NCI-H187 (cell line): ENCODE results near the gene SENP2.
"Not testable (repeated sequence)": the region's sequence is repeated elsewhere in the genome, so short reads cannot be mapped to it uniquely, and the experiment has no call there.

Experiments
- DNase-seq, 2 experiments: peaks; one replicate each; lab custom pipeline; 2025; lab: John Stamatoyannopoulos, UW

The SENP2 gene

GRCh38 chr3:185586686-185587039 lies 568 bp downstream of the SENP2 start:
- peak in 1 of 2 experiments; percentile 52 for DNase-seq

DNA sequence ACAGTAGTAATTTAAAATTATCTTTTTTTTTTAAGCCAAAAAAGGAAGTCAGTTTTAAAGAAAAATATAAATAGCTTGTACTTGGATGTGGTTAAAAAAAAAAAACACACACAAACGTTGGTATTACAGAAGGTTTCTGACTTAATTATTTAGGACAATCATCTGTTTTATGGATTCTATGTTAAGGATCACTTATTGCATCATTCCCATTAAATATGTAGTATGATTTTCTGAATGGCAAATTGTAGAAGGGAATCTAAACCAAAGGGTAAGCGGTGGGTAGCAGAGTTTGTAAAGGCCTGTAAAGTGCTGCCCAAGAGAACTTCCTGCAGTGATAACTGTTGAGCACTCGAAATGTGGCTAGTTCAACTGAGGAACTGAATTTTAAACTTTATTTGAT lies 8.0 kb downstream of the SENP2 start:
- no peak for DNase-seq

GRCh38 chr3:185595526-185595925 lies 9.4 kb downstream of the SENP2 start:
- DNase-seq, result no peak

GRCh38 chr3:185605566-185605965 lies 19.5 kb downstream of the SENP2 start:
- DNase-seq, result no peak

- no peak for DNase-seq
Measured at GRCh38 chr3:185606196-185606595, 20.1 kb downstream of the SENP2 start.

DNA sequence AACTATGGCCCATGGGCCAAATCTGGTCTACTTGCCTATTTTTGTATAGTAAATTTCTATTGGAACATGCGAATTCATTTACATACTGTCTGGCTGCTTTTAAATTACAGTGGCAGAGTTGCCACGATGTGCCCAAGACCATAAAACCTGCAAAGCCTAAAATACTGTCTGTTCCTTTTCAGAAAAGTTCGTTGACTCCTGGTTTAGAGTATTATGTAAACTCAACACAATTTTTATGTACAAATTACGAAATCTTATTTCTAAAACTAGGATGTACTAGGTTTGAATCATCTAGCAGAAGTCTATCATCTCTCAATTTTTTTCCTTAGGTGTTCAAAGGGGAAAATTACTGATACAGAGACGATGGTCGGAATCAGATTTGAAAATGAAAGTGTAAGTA lies 26.9 kb downstream of the SENP2 start:
- DNase-seq, result no peak

DNA sequence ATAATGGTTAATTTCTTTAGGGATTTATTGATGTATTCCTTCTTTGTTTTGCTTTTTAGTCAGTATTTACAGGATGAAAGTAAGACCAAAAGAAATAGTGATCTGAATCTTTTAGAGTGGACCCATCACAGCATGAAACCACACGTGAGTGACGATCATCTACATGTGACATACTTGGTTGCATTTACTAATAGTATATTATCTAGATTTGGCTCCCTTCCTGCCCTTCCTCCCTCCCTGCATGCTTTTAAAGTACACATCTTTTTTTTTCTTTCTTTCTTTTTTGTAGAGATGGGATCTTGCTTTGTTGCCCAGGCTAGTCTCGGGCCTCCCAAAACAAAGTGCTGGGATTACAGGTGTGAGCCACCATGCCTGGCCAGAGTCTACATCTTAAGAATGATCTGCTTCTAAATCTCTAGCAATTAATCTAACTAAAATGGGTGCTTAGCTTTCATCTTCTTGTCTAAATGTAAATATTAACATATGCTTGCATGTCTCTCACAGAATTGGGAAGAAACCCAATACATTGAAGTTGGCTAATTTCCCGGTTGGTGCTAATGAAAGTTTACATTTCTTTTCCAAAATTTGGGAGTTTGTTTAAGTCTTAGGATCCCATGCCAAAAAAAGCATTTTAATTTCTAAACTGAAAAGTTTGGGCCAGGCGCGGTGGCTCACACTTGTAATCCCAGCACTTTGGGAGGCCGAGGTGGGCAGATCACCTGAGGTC lies 38.0 kb downstream of the SENP2 start:
- no peak for DNase-seq

- DNase-seq, result no peak
Measured at GRCh38 chr3:185625784-185626183, 39.7 kb downstream of the SENP2 start.

GRCh38 chr3:185629554-185630181 lies 43.6 kb downstream of the SENP2 start:
- DNase-seq, result no peak

GRCh38 chr3:185630182-185630622 lies 44.1 kb downstream of the SENP2 start:
- no peak for DNase-seq

- DNase-seq, result no peak
Measured at GRCh38 chr3:185631108-185631507, 45.0 kb downstream of the SENP2 start.

DNA sequence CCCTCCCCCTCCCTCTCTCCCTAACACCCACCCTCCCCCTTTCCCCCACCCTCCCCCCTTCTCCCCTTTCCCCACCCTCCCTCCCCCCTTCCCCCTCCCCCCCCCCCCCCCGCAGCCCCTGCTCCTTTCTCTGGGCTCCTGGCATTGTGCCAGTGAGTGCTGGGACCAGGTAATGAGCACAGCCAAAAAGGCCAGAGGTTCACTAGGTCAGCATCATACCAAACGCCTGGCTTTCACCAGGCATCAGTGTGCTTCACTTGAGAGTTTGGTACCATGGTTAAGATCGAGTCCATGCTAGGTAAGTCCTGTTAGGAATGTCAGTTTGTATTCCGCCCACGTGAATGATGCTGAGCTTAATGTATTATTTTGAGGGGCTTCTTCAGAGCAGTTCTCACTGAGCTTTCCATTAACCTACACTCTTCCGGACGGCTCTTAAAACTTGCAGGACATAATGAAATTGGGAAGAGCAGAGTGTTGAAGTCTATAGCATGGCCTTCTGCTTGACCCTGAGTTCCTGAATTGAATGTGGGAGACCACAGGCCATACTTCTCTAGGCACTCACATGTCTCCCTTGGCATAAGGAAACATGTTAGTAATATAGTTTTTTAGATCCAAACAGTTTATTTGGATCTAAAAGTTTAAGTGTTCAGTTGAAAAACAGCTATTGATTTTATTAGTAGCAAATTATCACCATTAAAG lies 45.6 kb downstream of the SENP2 start:
- no peak for DNase-seq

DNA sequence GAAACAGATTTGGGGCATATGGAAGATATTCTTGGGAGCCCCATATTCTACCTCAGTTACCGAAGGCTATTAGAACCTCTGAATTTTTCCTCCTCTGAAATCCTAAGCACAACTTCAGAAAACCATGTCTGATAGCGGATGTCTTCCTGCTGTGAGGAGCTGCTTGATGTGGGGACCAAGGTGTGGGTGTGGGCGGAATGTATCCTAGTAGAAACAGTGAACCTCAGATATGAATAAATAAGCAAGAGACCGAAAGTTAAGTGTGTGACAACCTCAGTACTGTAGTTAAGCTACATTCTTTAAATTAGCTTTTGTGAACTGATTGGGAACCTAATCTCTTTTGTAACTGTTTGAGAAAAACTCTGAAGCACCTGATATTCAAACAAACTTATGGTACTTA lies 46.9 kb downstream of the SENP2 start:
- no peak for DNase-seq

GRCh38 chr3:185637388-185637787 lies 51.3 kb downstream of the SENP2 start:
- no peak for DNase-seq

DNA sequence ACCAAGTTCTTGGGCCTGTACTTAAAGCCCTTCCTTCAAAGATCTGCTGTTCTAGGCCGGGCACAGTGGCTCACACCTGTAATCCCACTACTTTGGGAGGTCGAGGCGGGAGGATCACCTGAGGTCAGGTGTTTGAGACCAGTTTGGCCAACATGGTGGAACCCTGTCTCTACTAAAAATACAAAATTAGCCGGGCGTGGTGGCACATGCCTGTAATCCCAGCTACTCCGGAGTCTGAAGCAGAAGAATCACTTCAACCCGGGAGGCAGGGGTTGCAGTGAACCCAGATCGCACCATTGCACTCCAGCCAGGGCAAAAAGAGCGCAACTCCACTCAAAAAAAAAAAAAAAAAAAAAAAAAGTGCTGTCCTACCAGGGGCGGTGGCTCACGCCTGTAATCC lies 52.6 kb downstream of the SENP2 start:
- DNase-seq, result not testable (repeated sequence)

GRCh38 chr3:185639632-185640206 lies 53.6 kb downstream of the SENP2 start:
- no peak for DNase-seq

GRCh38 chr3:185640308-185640707 lies 54.2 kb downstream of the SENP2 start:
- no peak for DNase-seq

DNA sequence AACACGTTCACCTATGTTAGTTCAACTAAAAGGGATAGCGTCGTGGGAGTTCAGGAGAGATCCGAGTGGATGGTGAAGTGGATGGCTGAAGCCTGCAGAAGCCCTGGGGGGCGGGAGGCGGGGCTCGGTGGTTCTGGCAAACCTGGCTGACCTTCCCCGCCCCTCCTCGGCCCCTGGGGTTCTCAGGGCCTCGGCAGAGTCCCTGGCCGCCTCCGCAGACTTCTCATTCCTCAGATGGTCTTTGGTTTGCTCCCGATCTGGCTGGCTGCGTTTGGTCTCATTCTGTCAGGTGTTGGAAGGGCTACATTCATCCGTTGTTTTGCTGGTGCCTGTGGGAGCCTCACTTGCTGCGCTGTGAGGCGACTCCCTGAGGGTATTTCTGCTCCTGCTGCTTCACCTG lies 59.1 kb downstream of the SENP2 start:
- DNase-seq, result not testable (repeated sequence)

DNA sequence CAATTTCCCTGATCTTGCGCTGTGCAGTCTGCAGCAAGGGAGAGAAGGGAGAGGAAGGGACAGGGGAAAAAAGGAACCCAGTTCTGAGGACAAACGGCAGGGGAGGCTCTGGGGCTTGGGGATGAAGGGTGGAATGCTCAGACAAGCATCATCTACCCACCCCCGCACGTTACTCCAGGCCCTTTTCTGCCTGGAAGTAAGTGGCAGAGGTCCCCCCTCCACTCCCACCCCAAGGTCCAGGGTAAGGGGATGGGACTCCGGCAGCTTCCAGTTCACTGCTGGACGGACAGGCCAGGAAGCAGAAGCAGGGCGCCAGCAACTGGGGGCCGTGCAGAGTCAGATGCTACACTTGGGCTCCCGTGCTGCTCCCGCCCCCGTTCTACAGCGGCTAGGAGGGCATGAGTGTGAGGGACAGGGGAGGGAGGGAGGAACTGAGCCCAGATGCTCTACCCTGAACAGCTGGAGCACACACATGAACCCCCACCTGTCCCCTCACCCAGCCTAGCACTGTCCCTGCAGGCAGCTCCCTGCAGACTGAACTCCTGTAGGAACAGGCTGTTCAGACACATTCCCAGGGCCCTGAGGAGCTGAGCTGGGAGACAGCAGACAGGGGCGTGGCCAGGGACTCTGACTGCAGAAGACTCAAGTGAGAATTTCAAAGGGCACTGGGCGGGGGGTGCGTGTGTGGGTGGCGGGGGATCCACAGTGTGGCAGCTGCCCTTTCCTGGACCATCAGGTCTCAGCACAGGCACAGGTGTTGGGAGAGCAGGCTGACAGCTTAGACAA lies 59.7 kb downstream of the SENP2 start:
- no peak for DNase-seq

DNA sequence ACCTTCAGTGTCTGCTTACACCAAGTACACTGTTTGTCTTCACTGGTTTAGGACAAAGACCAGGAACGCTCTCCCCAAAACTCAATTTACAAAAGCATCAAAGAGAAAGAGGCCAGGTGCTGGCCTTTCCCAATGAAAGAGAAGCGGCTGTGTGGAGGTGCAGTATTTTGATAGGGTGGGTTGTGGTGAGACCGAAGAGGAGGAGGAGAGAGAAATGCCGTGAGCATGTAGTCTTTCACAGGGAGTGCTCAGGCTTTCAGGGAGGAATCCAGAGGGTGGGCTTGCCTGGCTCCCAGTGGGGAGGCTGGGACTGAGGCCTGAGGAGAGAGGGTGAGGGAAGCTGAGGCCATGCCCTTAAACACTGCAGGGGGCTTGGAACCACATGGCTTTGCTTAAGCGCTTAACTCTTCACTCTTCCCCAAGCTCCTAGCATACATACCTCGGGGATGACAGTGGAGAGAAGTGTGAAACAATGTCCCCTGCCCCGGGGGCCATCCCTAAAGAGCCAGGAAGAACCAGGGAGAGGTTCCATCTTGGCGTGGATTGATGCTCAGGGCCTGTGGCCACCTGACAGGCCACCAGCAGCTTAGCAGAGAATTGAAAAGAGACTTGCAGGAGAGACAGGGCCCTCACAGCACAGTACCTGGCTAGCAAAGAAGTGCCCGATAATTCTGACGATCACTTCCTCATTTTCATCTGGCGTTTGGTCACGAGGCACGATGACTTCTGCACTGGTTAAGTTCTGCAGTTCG lies 60.5 kb downstream of the SENP2 start:
- no peak for DNase-seq

GRCh38 chr3:185647134-185647879 lies 61.2 kb downstream of the SENP2 start:
- no peak for DNase-seq
